Adipose tissue (tissue), 3 donors: ENCODE data around the gene OBSCN. TPM values are rescaled to one million over a fixed set of nuclear protein-coding genes. Genes with fewer than 3 reads are reported as not detected.

Experiments used
- H3K27ac ChIP-seq: one replicate; pipeline ENCODE4 v1.5.1; 2013; ENCODE audit warnings: low read depth, low read length
- WGBS, 3 donors: extraction: QIAGEN DNeasy Blood & Tissue Kit; methylation state at CpG; one replicate each; pipeline ENCODE4 v1.1.7; 2013; 5-methylcytosine and 5-hydroxymethylcytosine counted together
- polyA plus RNA-seq, 3 donors: library from polyadenylated mRNA; stranded (reverse); fragments of 200-250 nt; gene quantifications; one replicate each; pipeline ENCODE4 v1.2.3, GENCODE V29; 2013
- donor health status: healthy with polysubstance abuse.
- donor health status: Bipolar disorder and iron deficiency.
- donor health status: healthy.

The OBSCN gene
- polyA plus RNA-seq, 3 donors: 3.0 to 7.9 (median 3.2) TPM

DNA sequence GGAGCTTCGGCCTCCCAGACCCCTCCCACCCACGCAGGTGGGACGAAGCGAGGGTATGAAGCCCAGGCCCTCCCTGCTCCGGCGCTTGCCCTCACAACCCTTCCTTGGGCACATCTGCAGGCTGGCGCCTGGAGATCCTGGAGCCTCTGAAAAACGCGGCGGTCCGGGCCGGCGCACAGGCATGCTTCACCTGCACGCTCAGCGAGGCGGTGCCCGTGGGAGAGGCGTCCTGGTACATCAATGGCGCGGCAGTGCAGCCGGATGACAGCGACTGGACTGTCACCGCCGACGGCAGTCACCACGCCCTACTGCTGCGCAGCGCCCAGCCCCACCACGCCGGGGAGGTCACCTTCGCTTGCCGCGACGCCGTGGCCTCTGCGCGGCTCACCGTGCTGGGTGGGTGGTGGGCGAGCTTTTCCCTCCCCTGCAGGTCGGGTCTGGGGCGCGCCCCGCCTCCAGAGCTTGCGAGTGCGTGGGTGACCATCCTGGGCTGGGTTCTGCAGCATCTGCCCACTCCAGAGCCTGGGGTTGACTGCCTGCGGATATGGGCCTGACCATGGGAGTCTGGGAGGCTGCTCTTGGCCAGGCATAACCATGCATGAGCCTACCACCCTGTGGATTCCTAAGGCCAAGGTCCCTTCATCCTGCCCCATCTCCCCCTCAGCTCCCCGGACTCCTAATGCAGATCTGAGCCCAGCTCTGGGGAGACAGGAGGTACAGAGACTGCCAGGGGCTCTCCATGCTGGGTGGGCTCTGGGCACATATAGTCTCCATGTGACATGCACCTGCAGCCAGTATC lies 108.9 kb downstream of the OBSCN start:
- no peak overlapping the region for H3K27ac ChIP-seq
- 90 to 96% (median 94%) methylated on average over 47 of the region's 47 CpGs for WGBS, 3 donors

DNA sequence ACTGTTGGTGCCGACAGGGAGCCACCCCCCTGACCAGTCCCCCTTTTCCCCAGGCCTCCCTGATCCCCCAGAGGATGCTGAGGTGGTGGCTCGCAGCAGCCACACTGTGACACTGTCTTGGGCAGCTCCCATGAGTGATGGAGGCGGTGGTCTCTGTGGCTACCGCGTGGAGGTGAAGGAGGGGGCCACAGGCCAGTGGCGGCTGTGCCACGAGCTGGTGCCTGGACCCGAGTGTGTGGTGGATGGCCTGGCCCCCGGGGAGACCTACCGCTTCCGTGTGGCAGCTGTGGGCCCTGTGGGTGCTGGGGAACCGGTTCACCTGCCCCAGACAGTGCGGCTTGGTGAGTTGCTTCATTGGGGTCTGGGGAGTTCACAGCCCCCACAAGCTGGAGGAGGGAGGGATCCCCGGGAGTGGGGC lies 109.6 kb downstream of the OBSCN start:
- no peak overlapping the region for H3K27ac ChIP-seq
- 88 to 95% (median 92%) methylated on average over 12 to 14 of the region's 14 CpGs for WGBS, 3 donors

DNA sequence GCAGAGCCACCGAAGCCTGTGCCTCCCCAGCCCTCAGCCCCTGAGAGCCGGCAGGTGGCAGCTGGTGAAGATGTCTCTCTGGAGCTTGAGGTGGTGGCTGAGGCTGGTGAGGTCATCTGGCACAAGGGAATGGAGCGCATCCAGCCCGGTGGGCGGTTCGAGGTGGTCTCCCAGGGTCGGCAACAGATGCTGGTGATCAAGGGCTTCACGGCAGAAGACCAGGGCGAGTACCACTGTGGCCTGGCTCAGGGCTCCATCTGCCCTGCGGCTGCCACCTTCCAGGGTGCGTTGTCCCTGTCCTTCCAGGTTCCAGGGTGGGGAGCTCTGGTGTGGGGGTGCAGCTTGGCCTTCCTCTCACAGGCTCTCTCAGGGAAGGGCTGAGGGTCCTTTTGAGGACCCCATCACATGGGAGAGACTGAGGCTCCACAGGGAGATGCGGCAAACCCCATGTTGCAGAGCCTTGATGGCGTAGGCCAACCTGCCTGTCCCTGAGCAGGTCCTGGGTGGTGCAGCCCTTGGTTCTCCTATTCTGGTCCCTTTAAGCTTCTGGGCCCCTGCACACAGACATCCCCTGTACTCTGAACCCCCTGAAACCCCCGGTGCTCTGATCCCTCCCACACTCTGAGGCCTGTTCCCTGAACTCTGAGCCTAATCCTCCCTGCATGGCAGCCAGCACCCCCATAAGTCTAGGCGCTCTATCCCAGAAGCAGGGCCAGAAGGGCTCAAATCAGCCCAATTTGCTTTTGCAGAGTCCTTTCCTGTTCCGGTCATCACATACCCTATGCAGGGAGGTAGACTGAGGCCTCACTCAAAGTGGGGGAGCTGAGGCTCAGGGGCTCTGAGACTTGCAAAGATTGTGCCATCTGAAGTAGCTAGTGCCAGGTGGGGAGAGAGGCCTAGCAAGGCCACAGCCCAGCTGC lies 110.3 kb downstream of the OBSCN start:
- no peak overlapping the region for H3K27ac ChIP-seq
- 87 to 94% (median 93%) methylated on average over 16 of the region's 16 CpGs for WGBS, 3 donors

DNA sequence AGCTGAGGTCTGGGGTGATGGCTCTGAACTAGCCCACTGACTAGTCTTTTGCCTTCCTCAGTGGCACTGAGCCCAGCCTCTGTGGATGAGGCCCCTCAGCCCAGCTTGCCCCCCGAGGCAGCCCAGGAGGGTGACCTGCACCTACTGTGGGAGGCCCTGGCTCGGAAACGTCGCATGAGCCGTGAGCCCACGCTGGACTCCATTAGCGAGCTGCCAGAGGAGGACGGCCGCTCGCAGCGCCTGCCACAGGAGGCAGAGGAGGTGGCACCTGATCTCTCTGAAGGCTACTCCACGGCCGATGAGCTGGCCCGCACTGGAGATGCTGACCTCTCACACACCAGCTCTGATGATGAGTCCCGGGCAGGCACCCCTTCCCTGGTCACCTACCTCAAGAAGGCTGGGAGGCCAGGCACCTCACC lies 111.0 kb downstream of the OBSCN start:
- WGBS, 3 donors: 92 to 97% (median 95%) methylated on average over 15 of the region's 15 CpGs
- H3K27ac ChIP-seq: no peak overlapping the region

- no peak overlapping the region for H3K27ac ChIP-seq
- 88 to 90% (median 89%) methylated on average over 4 of the region's 4 CpGs for WGBS, 3 donors
Measured at GRCh38 chr1:228319352-228320088, 111.7 kb downstream of the OBSCN start.

DNA sequence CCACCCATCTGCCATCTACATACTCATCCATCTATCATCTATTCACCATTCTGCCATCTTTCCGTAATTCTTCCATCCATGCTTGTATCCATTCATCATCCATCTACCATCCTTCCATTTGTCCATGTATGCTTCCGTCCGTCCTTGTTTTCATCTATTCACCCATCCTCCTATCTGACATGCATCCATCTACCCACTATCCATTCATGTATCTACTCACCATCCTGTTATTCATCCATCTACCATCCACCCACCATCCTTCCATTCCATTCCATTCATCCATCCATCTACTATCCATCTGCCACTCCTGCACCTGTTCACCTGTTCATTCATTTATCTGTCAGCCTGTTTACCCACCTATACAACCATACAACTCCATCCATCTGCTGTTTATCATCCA lies 112.5 kb downstream of the OBSCN start:
- 92 to 97% (median 96%) methylated on average over 3 of the region's 3 CpGs for WGBS, 3 donors
- no peak overlapping the region for H3K27ac ChIP-seq

- WGBS, 3 donors: 95 to 99% (median 97%) methylated on average over 10 to 11 of the region's 11 CpGs
- H3K27ac ChIP-seq: no peak overlapping the region
Measured at GRCh38 chr1:228321435-228321834, 113.6 kb downstream of the OBSCN start.

DNA sequence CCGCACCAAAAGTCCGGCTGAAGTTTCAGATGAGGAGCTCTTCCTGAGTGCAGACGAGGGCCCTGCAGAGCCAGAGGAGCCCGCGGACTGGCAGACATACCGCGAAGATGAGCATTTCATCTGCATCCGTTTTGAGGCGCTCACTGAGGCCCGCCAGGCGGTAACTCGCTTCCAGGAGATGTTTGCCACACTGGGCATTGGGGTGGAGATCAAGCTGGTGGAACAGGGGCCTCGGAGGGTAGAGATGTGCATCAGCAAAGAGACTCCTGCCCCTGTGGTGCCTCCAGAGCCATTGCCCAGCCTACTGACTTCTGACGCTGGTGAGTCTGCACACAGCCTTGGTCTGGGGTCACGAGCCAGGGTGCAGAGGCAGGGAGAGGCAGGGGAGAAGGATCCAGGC lies 114.1 kb downstream of the OBSCN start:
- H3K27ac ChIP-seq: no peak overlapping the region
- WGBS, 3 donors: 94 to 97% (median 95%) methylated on average over 15 of the region's 15 CpGs

DNA sequence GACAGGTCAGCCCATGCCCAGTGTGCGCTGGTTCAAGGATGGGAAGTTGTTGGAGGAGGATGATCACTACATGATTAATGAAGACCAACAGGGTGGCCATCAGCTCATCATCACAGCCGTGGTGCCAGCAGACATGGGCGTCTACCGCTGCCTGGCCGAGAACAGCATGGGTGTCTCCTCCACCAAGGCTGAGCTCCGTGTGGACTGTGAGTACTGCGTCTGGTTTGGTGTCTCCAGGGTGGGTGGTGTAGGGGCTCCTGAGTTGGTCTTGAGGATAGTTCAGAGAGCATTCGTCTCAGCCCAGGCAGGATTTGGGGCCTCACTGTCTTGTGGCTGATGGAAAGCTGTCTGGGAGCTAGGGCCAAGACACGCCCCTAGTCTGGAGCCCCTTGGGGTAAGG lies 115.6 kb downstream of the OBSCN start:
- WGBS, 3 donors: 92 to 96% (median 95%) methylated on average over 9 of the region's 9 CpGs
- H3K27ac ChIP-seq: no peak overlapping the region

GRCh38 chr1:228325267-228325666 lies 117.4 kb downstream of the OBSCN start:
- 79 to 83% (median 83%) methylated on average over 1 of the region's 1 CpG for WGBS, 3 donors

DNA sequence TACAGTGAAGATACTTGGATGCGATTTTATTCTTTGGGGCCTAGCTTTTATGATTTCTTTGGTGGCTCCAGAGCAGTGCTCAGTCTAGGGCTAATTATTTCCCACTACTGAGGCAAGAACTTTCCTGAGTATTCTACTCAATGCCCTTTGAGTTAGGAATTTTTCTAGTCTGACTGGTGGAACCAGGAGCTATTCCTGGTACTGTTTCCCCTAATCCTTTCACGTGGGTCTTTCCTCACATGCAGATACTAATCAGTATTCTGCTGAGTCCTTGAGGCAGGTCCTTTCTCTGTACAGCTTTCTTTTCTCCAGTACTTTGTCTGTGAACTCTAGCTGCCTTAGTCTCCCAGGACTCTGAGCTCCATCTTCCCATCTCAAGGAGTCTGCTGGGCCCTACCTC lies 122.0 kb downstream of the OBSCN start:
- WGBS, 3 donors: 69 to 79% (median 77%) methylated on average over 2 of the region's 2 CpGs
- H3K27ac ChIP-seq: no peak overlapping the region

More at GRCh38 chr1:228325267-228325666, 117.4 kb downstream of the OBSCN start:
- H3K27ac ChIP-seq: no peak overlapping the region

DNA sequence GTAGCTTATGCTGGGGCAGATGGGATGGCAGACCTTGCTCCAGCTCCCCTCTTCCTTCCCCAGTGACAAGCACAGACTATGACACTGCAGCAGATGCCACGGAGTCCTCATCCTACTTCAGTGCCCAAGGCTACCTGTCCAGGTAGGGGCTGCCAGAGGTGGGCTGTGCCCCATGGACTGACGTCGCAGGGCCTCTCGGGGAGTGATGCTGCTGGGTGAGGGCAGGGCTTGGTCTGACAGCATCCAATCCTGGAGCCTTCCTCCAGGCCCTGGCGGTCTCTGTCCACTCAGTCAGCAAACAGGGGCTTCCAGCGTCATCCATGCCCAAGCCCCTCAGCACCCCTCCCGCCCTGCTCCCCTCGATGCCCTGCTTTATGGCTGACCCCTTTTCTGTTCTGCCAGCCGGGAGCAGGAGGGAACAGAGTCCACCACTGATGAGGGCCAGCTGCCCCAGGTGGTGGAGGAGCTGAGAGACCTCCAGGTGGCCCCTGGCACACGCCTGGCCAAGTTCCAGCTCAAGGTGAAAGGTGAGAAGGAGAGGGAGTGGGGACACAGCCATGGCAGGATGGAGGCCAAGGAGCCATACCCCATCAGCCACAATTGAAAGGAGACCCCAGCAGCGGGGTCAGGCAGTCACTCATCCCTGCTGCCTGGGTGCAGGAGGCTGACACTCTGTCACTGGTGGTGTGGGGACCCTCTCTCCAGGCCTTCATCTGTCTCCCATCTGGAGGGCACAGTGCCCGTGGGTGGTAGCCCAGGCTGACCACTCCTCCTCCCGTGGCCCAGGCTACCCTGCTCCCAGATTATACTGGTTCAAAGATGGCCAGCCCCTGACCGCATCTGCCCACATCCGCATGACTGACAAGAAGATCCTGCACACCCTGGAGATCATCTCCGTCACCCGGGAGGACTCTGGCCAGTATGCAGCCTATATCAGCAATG lies 125.2 kb downstream of the OBSCN start:
- H3K27ac ChIP-seq: no peak overlapping the region
- WGBS, 3 donors: 93 to 95% (median 94%) methylated on average over 17 of the region's 17 CpGs

GRCh38 chr1:228333739-228334115 lies 125.9 kb downstream of the OBSCN start:
- no peak overlapping the region for H3K27ac ChIP-seq
- WGBS, 3 donors: 92 to 99% (median 94%) methylated on average over 10 of the region's 10 CpGs

DNA sequence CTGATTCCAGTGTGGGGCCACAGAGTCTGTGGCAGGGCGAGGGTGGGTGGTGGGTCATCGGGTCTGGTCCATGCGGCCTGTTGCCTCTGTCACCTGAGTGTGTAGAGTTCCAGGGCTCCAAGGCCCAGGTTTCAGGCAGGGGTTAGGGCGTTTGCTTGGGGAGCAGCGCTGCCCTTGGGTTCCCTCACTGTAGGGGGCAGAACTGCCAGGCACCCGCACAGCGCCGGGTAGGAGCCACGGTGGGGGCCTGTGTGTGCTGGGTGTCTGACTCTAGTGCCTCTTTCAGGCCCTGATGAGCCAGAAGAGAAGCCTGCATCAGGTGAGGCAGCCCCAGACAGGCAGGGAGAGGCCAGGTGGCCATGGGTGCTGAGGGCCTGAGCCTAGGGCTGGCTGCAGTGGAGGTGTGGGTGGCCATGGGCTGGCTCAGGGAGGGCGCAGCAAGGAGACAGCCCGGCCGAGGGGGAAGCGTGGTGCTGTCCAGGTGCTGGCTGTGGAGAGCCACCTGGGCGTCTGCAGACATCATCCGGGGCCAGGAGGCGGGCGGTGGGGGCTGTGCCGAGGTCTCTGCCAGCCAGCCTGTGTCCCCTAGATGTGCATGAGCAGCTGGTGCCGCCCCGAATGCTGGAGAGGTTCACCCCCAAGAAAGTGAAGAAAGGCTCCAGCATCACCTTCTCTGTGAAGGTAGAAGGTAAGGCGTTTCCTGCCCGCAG lies 126.5 kb downstream of the OBSCN start:
- no peak overlapping the region for H3K27ac ChIP-seq
- WGBS, 3 donors: 93 to 95% (median 95%) methylated on average over 22 of the region's 22 CpGs

GRCh38 chr1:228334954-228335353 lies 127.1 kb downstream of the OBSCN start:
- H3K27ac ChIP-seq: no peak overlapping the region
- 93 to 97% (median 95%) methylated on average over 12 to 18 of the region's 18 CpGs for WGBS, 3 donors

DNA sequence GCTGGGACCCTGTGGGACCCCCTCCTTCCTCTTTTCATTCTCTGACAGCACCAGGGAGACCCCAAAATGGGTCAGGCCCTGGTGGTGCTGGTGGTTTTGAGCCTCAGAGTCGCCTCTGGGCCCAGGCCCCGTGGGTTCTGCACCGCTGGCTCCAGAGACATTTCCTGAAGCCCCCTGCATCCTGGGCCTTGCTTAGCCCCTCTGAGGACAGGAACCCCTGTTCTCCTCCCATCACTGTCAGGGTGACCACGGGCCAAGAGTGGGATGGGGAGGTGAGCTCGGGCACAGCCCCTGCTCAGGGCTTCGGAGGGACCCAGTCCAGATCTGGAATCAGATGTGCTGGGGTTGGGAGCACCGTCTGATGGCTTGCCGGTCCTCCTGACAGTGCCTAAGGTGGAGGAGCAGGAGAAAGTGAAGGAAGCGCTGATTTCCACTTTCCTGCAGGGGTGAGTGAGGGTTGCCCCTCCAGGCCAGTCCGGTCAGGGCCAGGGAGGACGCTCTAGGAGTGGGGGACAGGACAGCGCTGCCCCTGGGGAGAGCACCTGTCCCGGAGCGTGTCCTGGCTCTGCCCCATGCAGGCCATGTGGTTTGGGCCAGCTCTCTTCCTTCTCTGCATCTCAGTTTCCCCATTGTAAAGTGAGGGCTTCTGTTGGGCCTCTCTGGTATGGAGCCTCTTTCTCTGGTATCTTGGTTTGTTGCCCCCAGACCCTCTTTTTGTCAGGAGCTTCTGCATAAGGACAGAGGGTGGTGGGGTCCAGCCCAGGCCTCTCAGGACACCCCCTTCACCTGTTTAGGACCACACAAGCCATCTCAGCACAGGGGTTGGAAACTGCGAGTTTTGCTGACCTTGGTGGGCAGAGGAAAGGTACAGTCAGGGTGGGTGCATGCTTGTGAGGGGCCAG lies 127.8 kb downstream of the OBSCN start:
- WGBS, 3 donors: 84 to 89% (median 88%) methylated on average over 15 of the region's 15 CpGs
- no peak overlapping the region for H3K27ac ChIP-seq
